HUES6 (cell line): ENCODE measurements around the gene PODN.

ENCODE experiments used
- H3K27ac ChIP-seq: 2 replicates; pipeline ENCODE4 v1.7.0; 2013; ENCODE audit warnings: low read depth, mild to moderate bottlenecking, low read length, inconsistent platforms
- H3K27me3 ChIP-seq: 2 replicates; pipeline ENCODE4 v1.6.1; 2013; ENCODE audit warnings: low read length; ENCODE audit not compliant: control insufficient read depth, insufficient read depth
- H3K36me3 ChIP-seq: 2 replicates; pipeline ENCODE4 v1.6.1; 2013; ENCODE audit warnings: low read length; ENCODE audit not compliant: control insufficient read depth, insufficient read depth
- H3K4me1 ChIP-seq: 2 replicates; pipeline ENCODE4 v1.6.1; 2013; ENCODE audit warnings: low read length; ENCODE audit not compliant: control insufficient read depth, insufficient read depth
- H3K4me3 ChIP-seq: 2 replicates; pipeline ENCODE4 v1.5.1; 2013; ENCODE audit warnings: low read depth, low read length
- H3K9ac ChIP-seq: one replicate; pipeline ENCODE4 v1.6.1; 2013; ENCODE audit warnings: mild to moderate bottlenecking, low read length
- H3K9me3 ChIP-seq: 2 replicates; pipeline ENCODE4 v1.6.1; 2013; ENCODE audit warnings: low read depth, low read length; ENCODE audit not compliant: control insufficient read depth, insufficient read depth

The PODN gene

GRCh38 chr1:53129891-53130597, 68.0 kb downstream of the PODN start:
- Histone ChIP-seq H3K27me3 (no peaks in the 10 kb centered on the region; the same call in 1 of the 2 replicates), H3K4me3 (no peak overlapping the region), H3K27ac (no peak overlapping the region), H3K9me3 (peaks cover 2% of the 10 kb centered on the region; the same call in 1 of the 2 replicates), H3K36me3 (no peaks in the 10 kb centered on the region), H3K4me1 (peaks cover 3% of the 10 kb centered on the region; the same call in 1 of the 2 replicates), H3K9ac (no peak overlapping the region)

- Histone ChIP-seq H3K4me1 (peaks cover 3% of the 10 kb centered on the region; the same call in 1 of the 2 replicates), H3K27me3 (no peaks in the 10 kb centered on the region; the same call in 1 of the 2 replicates), H3K9ac (no peak overlapping the region), H3K4me3 (no peak overlapping the region), H3K9me3 (peaks cover 2% of the 10 kb centered on the region; the same call in 1 of the 2 replicates), H3K36me3 (no peaks in the 10 kb centered on the region), H3K27ac (no peak overlapping the region)
These were observed 68.5 kb downstream of the PODN start for GRCh38 chr1:53130598-53130877.

- Histone ChIP-seq H3K4me3 (no peak overlapping the region), H3K27me3 (no peaks in the 10 kb centered on the region), H3K9me3 (peaks cover 2% of the 10 kb centered on the region; the same call in 1 of the 2 replicates), H3K4me1 (peaks cover 3% of the 10 kb centered on the region; the same call in 1 of the 2 replicates), H3K9ac (no peak overlapping the region), H3K27ac (no peak overlapping the region), H3K36me3 (no peaks in the 10 kb centered on the region)
These were observed 69.0 kb downstream of the PODN start for GRCh38 chr1:53130878-53131589.

- Histone ChIP-seq H3K36me3 (no peaks in the 10 kb centered on the region), H3K27ac (no peak overlapping the region), H3K4me1 (peaks cover 3% of the 10 kb centered on the region; the same call in 1 of the 2 replicates), H3K4me3 (no peak overlapping the region), H3K9ac (no peak overlapping the region), H3K27me3 (no peaks in the 10 kb centered on the region), H3K9me3 (peaks cover 2% of the 10 kb centered on the region; the same call in 1 of the 2 replicates)
These were observed 69.6 kb downstream of the PODN start for GRCh38 chr1:53131590-53131938.

- no peaks in the 10 kb centered on the region for H3K36me3 ChIP-seq
- H3K27me3 ChIP-seq = no peaks in the 10 kb centered on the region
- peaks cover 3% of the 10 kb centered on the region; the same call in 1 of the 2 replicates for H3K4me1 ChIP-seq
- H3K9me3 ChIP-seq = peaks cover 3% of the 10 kb centered on the region; the same call in 1 of the 2 replicates
- H3K27ac ChIP-seq = no peak overlapping the region
- no peak overlapping the region for H3K4me3 ChIP-seq
- H3K9ac ChIP-seq = no peak overlapping the region
These were observed 70.2 kb downstream of the PODN start for GRCh38 chr1:53132176-53132575.

GRCh38 chr1:53133261-53134041, 71.4 kb downstream of the PODN start:
- Histone ChIP-seq H3K9ac (no peak overlapping the region), H3K4me1 (peaks cover 3% of the 10 kb centered on the region; the same call in 1 of the 2 replicates), H3K27ac (no peak overlapping the region), H3K36me3 (no peaks in the 10 kb centered on the region), H3K9me3 (peaks cover 10% of the 10 kb centered on the region), H3K27me3 (no peaks in the 10 kb centered on the region), H3K4me3 (no peak overlapping the region)

- Histone ChIP-seq H3K27me3 (no peaks in the 10 kb centered on the region), H3K36me3 (no peaks in the 10 kb centered on the region), H3K9me3 (peaks cover 10% of the 10 kb centered on the region), H3K27ac (no peak overlapping the region), H3K9ac (no peak overlapping the region), H3K4me1 (peaks cover 3% of the 10 kb centered on the region; the same call in 1 of the 2 replicates), H3K4me3 (no peak overlapping the region)
These were observed 72.1 kb downstream of the PODN start for GRCh38 chr1:53134042-53134485.
